Measurements from ENCODE around the gene OR1Q1. TPM values are rescaled to one million over a fixed set of nuclear protein-coding genes. Genes with fewer than 3 reads are reported as not detected.
"Not testable (repeated sequence)": the region's sequence is repeated elsewhere in the genome, so short reads cannot be mapped to it uniquely, and the experiment has no call there.

The OR1Q1 gene
- total RNA-seq: not detected

DNA sequence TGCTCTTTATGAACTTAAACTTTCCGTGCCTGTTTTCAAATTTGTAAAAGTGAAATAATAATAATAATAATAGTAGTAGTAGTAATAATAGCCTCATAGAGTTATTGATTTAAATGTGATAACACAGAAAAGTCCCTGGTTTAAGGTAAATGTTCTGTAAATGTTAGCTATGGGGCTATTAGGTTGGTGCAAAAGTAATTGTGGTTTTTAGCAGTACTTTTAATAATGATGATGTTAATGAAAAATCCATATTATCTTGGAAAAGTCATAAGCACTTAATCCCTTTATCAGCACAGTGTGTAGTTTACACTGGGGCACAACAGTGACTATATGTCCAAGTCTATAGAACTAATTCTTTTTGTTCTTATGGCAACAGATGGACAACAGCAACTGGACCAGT is at the start of gene OR1Q1:
Gene OR1Q1, plus strand, starts transcription at position 377 of the 400 bp plus-strand sequence. Its CDS starts 0 bp downstream, at position 377.
- no peak for DNase-seq (ENCODE audit: low spot score)
- H3K27me3 ChIP-seq: no peaks in the 10 kb centered on the region
- no peak within 1 kb of the TSS for H3K4me3 ChIP-seq
- TF ChIP-seq, protein P1, sequence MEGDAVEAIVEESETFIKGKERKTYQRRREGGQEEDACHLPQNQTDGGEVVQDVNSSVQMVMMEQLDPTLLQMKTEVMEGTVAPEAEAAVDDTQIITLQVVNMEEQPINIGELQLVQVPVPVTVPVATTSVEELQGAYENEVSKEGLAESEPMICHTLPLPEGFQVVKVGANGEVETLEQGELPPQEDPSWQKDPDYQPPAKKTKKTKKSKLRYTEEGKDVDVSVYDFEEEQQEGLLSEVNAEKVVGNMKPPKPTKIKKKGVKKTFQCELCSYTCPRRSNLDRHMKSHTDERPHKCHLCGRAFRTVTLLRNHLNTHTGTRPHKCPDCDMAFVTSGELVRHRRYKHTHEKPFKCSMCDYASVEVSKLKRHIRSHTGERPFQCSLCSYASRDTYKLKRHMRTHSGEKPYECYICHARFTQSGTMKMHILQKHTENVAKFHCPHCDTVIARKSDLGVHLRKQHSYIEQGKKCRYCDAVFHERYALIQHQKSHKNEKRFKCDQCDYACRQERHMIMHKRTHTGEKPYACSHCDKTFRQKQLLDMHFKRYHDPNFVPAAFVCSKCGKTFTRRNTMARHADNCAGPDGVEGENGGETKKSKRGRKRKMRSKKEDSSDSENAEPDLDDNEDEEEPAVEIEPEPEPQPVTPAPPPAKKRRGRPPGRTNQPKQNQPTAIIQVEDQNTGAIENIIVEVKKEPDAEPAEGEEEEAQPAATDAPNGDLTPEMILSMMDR (IDR thresholded peaks at IDR 0.05): no peak
- H3K9me3 ChIP-seq: no peaks in the 10 kb centered on the region
- H3K27ac ChIP-seq: no peak within 1 kb of the TSS
- no peaks in the 10 kb centered on the region for H3K36me3 ChIP-seq
- H3K4me1 ChIP-seq: no peaks in the 10 kb centered on the region

DNA sequence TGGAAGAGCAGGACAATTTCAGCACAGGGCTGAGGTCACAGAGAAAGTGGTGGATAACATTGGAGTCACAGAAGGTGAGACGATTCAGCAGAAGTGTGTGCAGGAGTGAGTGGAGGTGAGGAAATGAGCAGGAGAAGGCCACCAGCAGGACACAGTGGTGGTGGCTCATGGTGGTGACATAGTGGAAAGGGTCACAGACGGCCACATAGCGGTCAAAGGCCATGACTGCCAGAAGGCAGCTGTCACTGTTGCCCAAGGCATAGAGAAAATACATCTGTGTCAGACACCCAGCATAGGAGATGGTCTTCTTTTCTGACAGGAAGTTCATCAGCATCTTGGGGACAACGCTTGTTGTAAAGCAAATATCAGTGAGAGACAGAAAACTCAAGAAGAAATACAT is 46.6 kb upstream of the OR1Q1 start:
- Histone ChIP-seq H3K27me3 (no peaks in the 10 kb centered on the region), H3K27ac (no peak overlapping the region), H3K4me3 (no peak overlapping the region)

GRCh38 chr9:122572456-122572855 is 42.1 kb upstream of the OR1Q1 start:
- Histone ChIP-seq H3K27me3 (no peaks in the 10 kb centered on the region), H3K27ac (no peak overlapping the region), H3K36me3 (no peaks in the 10 kb centered on the region), H3K9me3 (peaks cover 0 to 7% of the 10 kb centered on the region in 2 donors), H3K4me3 (no peak overlapping the region), H3K4me1 (no peaks in the 10 kb centered on the region)
- TF ChIP-seq, protein P1 (IDR thresholded peaks at IDR 0.05): no peak
- DNase-seq (ENCODE audit: low spot score): no peak

More for the DNA sequence above, 46.6 kb upstream of the OR1Q1 start:
- Histone ChIP-seq H3K4me1 (no peaks in the 10 kb centered on the region), H3K36me3 (no peaks in the 10 kb centered on the region), H3K9me3 (peaks cover 0 to 7% of the 10 kb centered on the region in 2 donors)
- TF ChIP-seq, protein P1 (IDR thresholded peaks at IDR 0.05): no peak
- DNase-seq (ENCODE audit: low spot score): no peak

- Histone ChIP-seq H3K9me3 (peaks cover 0 to 4% of the 10 kb centered on the region in 2 donors), H3K4me1 (no peaks in the 10 kb centered on the region), H3K27me3 (no peaks in the 10 kb centered on the region), H3K27ac (no peak overlapping the region), H3K4me3 (no peak overlapping the region), H3K36me3 (no peaks in the 10 kb centered on the region)
- TF ChIP-seq, protein P1 (IDR thresholded peaks at IDR 0.05): no peak
- DNase-seq (ENCODE audit: low spot score): no peak
Measured at GRCh38 chr9:122579874-122580273, 34.7 kb upstream of the OR1Q1 start.

- Histone ChIP-seq H3K36me3 (no peaks in the 10 kb centered on the region), H3K27me3 (no peaks in the 10 kb centered on the region), H3K4me3 (no peak overlapping the region), H3K9me3 (peaks cover 0 to 3% of the 10 kb centered on the region in 2 donors), H3K4me1 (no peaks in the 10 kb centered on the region), H3K27ac (no peak overlapping the region)
- DNase-seq (ENCODE audit: low spot score): no peak
- TF ChIP-seq, protein P1 (IDR thresholded peaks at IDR 0.05): no peak
Measured at GRCh38 chr9:122580360-122580759, 34.2 kb upstream of the OR1Q1 start.

DNA sequence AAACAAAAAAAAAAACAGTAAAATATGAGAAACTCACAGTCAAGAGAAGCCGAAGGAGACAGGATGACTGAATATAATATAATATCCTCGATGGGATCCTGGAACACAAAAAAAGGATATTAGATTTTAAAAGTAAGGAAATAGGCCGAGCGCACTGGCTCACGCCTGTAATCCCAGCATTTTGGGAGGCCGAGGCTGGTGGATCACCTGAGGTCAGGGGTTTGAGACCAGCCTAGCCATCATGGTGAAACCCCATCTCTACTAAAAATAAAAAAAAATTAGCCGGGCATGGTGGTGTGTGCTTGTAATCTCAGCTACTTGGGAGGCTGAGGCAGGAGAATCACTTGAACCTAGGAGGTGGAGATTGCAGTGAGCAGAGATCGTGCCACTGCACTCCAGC is 31.3 kb upstream of the OR1Q1 start, which contains the start of gene OR1L8:
Gene OR1L8, minus strand, starts transcription at position 101 of the 400 bp plus-strand sequence. CDS start 14,907 bp downstream, outside the sequence.
- H3K4me1 ChIP-seq; H3K4me3 ChIP-seq; H3K27ac ChIP-seq; H3K9me3 ChIP-seq; H3K27me3 ChIP-seq; H3K36me3 ChIP-seq; DNase-seq (ENCODE audit: low spot score): not testable (repeated sequence)
